ENCODE results near the gene SMYD3. TPM values are rescaled to one million over a fixed set of nuclear protein-coding genes. Genes with fewer than 3 reads are reported as not detected.

SMYD3 gene
- polyA plus RNA-seq, 1 donor from 2014 or later, result 48.6 TPM

- Histone ChIP-seq H3K27me3 (ENCODE audit: insufficient read depth, low read depth, low read length) (no peaks in the 10 kb centered on the region), H3K27ac (ENCODE audit: low read length) (peak overlapping the region; percentile 69), H3K4me2 (ENCODE audit: low read length) (peak overlapping the region; percentile 1), H3K79me2 (replicated peaks; ENCODE audit: insufficient read depth, low read length) (no peaks in the 10 kb centered on the region), H3K4me3 (ENCODE audit: low read length) (peak overlapping the region; percentile 20), H4K20me1 (ENCODE audit: insufficient read depth) (no peaks in the 10 kb centered on the region), H3K36me3 (ENCODE audit: insufficient read depth, low read length) (no peaks in the 10 kb centered on the region), H3K9me3 (ENCODE audit: low read length) (no peaks in the 10 kb centered on the region), H2AFZ (ENCODE audit: low read depth, low read length) (no peak overlapping the region), H3K9me2 (ENCODE audit: insufficient read depth, low read length) (no peaks in the 10 kb centered on the region), H3K9ac (ENCODE audit: low read length) (peak overlapping the region; percentile 14), H3F3A (ENCODE audit: insufficient read depth, low read length, poor library complexity, severe bottlenecking) (no peaks in the 10 kb centered on the region)
- no peak for TF ChIP-seq EZH2 (IDR thresholded peaks at IDR 0.05; ENCODE audit: borderline replicate concordance, insufficient read depth, low read length, poor library complexity, severe bottlenecking)
- TF ChIP-seq SMC3 (conservative IDR thresholded peaks at IDR 0.05; ENCODE audit: poor library complexity), result peak; percentile 16
- TF ChIP-seq REST (IDR thresholded peaks at IDR 0.05; ENCODE audit: borderline replicate concordance), result peak; percentile 59
- no peak for TF ChIP-seq RAD21 (conservative IDR thresholded peaks at IDR 0.05)
- peak; percentile 35 for TF ChIP-seq MXI1 (conservative IDR thresholded peaks at IDR 0.05; ENCODE audit: poor library complexity, severe bottlenecking)
- peak; percentile 71 for TF ChIP-seq POLR2AphosphoS5 (IDR thresholded peaks at IDR 0.05)
- peak; percentile 62 for TF ChIP-seq EP300 (conservative IDR thresholded peaks at IDR 0.05; ENCODE audit: poor library complexity, severe bottlenecking)
Observed at GRCh38 chr1:245810789-245811337, 696.2 kb downstream of the SMYD3 start.

- Histone ChIP-seq H3K27ac (ENCODE audit: low read length) (peak overlapping the region; percentile 69), H3K9ac (ENCODE audit: low read length) (peak overlapping the region; percentile 14), H3K27me3 (ENCODE audit: insufficient read depth, low read depth, low read length) (no peaks in the 10 kb centered on the region), H3K36me3 (ENCODE audit: insufficient read depth, low read length) (no peaks in the 10 kb centered on the region), H3K4me3 (ENCODE audit: low read length) (peak overlapping the region; percentile 20), H3K4me2 (ENCODE audit: low read length) (no peak overlapping the region), H3F3A (ENCODE audit: insufficient read depth, low read length, poor library complexity, severe bottlenecking) (no peaks in the 10 kb centered on the region), H4K20me1 (ENCODE audit: insufficient read depth) (no peaks in the 10 kb centered on the region), H2AFZ (ENCODE audit: low read depth, low read length) (no peak overlapping the region), H3K79me2 (replicated peaks; ENCODE audit: insufficient read depth, low read length) (no peaks in the 10 kb centered on the region), H3K9me2 (ENCODE audit: insufficient read depth, low read length) (no peaks in the 10 kb centered on the region), H3K9me3 (ENCODE audit: low read length) (no peaks in the 10 kb centered on the region)
- TF ChIP-seq REST (IDR thresholded peaks at IDR 0.05; ENCODE audit: borderline replicate concordance) (no peak), POLR2AphosphoS5 (IDR thresholded peaks at IDR 0.05) (no peak), EZH2 (IDR thresholded peaks at IDR 0.05; ENCODE audit: borderline replicate concordance, insufficient read depth, low read length, poor library complexity, severe bottlenecking) (no peak)
Observed at GRCh38 chr1:245810181-245810769, 696.8 kb downstream of the SMYD3 start.

Data from neural cell (in vitro differentiated cells).